ENCODE data around the gene MBTD1. TPM values are rescaled to one million over a fixed set of nuclear protein-coding genes. Genes with fewer than 3 reads are reported as not detected.
A peak's percentile ranks its signal among the peaks of the same experiment; 100 is the strongest.

Gene MBTD1
- total and polyA plus RNA-seq, 10 of the 15 experiments (the other 5 are each of a cell fraction or from before 2014, with no cell fraction given): 1.3 to 16.7 (median 9.5) TPM

DNA sequence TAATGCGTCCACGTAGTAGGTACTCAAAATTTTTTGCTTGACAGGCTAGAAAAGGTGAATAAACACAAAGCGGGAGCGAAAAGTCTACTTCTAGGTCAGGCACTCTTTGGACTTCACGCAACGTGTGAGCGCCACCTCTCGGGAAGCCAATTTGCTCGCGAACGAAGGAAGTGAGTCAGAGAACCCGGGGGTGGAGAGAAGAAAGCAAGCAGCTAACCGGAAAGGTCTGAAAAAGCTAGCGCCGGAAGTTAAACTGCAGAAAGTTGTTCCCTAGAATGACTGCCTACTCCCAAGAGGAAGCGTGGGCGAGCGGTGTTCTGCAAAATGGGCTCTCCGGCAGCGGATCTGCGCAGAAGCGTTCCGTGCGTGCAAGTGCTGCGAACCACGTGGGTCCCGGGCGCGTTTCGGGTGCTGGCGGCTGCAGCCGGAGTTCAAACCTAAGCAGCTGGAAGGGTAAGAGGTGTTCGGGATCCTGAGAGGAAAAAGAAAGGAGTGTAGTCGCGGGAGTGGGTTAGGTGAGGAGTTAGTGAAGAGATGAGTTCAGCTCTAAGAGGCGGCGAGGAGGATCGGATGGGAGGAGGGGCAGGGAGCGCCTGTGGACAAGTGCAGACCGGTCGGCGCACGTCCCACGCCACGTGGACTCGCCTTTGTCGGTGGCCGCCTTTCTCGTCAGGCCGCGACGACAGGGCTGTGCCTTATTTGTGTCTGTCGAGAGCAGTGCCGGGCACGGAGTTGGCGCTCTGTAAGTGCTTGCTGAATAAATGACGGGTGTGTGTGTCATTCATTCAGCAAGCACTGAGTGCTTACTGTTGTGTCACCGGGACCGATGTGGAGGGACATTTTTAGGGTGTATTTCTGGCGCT is 106.4 kb downstream of the MBTD1 start, which contains the start of gene NME1 (continued):
- TF ChIP-seq, protein P1, sequence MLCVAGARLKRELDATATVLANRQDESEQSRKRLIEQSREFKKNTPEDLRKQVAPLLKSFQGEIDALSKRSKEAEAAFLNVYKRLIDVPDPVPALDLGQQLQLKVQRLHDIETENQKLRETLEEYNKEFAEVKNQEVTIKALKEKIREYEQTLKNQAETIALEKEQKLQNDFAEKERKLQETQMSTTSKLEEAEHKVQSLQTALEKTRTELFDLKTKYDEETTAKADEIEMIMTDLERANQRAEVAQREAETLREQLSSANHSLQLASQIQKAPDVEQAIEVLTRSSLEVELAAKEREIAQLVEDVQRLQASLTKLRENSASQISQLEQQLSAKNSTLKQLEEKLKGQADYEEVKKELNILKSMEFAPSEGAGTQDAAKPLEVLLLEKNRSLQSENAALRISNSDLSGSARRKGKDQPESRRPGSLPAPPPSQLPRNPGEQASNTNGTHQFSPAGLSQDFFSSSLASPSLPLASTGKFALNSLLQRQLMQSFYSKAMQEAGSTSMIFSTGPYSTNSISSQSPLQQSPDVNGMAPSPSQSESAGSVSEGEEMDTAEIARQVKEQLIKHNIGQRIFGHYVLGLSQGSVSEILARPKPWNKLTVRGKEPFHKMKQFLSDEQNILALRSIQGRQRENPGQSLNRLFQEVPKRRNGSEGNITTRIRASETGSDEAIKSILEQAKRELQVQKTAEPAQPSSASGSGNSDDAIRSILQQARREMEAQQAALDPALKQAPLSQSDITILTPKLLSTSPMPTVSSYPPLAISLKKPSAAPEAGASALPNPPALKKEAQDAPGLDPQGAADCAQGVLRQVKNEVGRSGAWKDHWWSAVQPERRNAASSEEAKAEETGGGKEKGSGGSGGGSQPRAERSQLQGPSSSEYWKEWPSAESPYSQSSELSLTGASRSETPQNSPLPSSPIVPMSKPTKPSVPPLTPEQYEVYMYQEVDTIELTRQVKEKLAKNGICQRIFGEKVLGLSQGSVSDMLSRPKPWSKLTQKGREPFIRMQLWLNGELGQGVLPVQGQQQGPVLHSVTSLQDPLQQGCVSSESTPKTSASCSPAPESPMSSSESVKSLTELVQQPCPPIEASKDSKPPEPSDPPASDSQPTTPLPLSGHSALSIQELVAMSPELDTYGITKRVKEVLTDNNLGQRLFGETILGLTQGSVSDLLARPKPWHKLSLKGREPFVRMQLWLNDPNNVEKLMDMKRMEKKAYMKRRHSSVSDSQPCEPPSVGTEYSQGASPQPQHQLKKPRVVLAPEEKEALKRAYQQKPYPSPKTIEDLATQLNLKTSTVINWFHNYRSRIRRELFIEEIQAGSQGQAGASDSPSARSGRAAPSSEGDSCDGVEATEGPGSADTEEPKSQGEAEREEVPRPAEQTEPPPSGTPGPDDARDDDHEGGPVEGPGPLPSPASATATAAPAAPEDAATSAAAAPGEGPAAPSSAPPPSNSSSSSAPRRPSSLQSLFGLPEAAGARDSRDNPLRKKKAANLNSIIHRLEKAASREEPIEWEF (IDR thresholded peaks at IDR 0.05; ENCODE audit: insufficient replicate concordance, low read depth, low read length): no peak
- TF ChIP-seq RAD51 (IDR thresholded peaks at IDR 0.05) (peak; percentile 95), PML (IDR thresholded peaks at IDR 0.05; ENCODE audit: low read length) (peak; percentile 80; the same call in 1 of the 2 replicates), ETV6 (conservative IDR thresholded peaks at IDR 0.05 in 1 of 2, IDR thresholded peaks at IDR 0.05 in 1 of 2; ENCODE audit: borderline replicate concordance in 1 of 2, low read depth in 1 of 2) (peak in 1 of 2 experiments; percentile 81; a peak in 2 of 4 replicates), BACH1 (IDR thresholded peaks at IDR 0.05; ENCODE audit: borderline replicate concordance) (peak; percentile 79), POU2F2 (IDR thresholded peaks at IDR 0.05; ENCODE audit: borderline replicate concordance, low read depth, low read length) (peak; percentile 98), ZNF274 (IDR thresholded peaks at IDR 0.05; ENCODE audit: insufficient read depth, insufficient read length) (no peak), LARP7 (IDR thresholded peaks at IDR 0.05) (peak; percentile 94), RB1 (IDR thresholded peaks at IDR 0.05; ENCODE audit: borderline replicate concordance) (peak; percentile 98; the same call in 1 of the 2 replicates), IKZF1 (conservative IDR thresholded peaks at IDR 0.05) (peak; percentile 97), TAF1 (IDR thresholded peaks at IDR 0.05; ENCODE audit: borderline replicate concordance, low read depth, low read length) (peak; percentile 96)
- TF ChIP-seq, protein P2, sequence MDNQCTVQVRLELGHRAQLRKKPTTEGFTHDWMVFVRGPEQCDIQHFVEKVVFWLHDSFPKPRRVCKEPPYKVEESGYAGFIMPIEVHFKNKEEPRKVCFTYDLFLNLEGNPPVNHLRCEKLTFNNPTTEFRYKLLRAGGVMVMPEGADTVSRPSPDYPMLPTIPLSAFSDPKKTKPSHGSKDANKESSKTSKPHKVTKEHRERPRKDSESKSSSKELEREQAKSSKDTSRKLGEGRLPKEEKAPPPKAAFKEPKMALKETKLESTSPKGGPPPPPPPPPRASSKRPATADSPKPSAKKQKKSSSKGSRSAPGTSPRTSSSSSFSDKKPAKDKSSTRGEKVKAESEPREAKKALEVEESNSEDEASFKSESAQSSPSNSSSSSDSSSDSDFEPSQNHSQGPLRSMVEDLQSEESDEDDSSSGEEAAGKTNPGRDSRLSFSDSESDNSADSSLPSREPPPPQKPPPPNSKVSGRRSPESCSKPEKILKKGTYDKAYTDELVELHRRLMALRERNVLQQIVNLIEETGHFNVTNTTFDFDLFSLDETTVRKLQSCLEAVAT (IDR thresholded peaks at IDR 0.05): peak; percentile 83
- TF ChIP-seq, protein P3, sequence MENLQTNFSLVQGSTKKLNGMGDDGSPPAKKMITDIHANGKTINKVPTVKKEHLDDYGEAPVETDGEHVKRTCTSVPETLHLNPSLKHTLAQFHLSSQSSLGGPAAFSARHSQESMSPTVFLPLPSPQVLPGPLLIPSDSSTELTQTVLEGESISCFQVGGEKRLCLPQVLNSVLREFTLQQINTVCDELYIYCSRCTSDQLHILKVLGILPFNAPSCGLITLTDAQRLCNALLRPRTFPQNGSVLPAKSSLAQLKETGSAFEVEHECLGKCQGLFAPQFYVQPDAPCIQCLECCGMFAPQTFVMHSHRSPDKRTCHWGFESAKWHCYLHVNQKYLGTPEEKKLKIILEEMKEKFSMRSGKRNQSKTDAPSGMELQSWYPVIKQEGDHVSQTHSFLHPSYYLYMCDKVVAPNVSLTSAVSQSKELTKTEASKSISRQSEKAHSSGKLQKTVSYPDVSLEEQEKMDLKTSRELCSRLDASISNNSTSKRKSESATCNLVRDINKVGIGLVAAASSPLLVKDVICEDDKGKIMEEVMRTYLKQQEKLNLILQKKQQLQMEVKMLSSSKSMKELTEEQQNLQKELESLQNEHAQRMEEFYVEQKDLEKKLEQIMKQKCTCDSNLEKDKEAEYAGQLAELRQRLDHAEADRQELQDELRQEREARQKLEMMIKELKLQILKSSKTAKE (IDR thresholded peaks at IDR 0.05; ENCODE audit: low read depth, poor library complexity, severe bottlenecking): no peak
- TF ChIP-seq, protein P4, sequence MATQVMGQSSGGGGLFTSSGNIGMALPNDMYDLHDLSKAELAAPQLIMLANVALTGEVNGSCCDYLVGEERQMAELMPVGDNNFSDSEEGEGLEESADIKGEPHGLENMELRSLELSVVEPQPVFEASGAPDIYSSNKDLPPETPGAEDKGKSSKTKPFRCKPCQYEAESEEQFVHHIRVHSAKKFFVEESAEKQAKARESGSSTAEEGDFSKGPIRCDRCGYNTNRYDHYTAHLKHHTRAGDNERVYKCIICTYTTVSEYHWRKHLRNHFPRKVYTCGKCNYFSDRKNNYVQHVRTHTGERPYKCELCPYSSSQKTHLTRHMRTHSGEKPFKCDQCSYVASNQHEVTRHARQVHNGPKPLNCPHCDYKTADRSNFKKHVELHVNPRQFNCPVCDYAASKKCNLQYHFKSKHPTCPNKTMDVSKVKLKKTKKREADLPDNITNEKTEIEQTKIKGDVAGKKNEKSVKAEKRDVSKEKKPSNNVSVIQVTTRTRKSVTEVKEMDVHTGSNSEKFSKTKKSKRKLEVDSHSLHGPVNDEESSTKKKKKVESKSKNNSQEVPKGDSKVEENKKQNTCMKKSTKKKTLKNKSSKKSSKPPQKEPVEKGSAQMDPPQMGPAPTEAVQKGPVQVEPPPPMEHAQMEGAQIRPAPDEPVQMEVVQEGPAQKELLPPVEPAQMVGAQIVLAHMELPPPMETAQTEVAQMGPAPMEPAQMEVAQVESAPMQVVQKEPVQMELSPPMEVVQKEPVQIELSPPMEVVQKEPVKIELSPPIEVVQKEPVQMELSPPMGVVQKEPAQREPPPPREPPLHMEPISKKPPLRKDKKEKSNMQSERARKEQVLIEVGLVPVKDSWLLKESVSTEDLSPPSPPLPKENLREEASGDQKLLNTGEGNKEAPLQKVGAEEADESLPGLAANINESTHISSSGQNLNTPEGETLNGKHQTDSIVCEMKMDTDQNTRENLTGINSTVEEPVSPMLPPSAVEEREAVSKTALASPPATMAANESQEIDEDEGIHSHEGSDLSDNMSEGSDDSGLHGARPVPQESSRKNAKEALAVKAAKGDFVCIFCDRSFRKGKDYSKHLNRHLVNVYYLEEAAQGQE (IDR thresholded peaks at IDR 0.05; ENCODE audit: low read depth, low read length): no peak
- TF ChIP-seq, protein P5, sequence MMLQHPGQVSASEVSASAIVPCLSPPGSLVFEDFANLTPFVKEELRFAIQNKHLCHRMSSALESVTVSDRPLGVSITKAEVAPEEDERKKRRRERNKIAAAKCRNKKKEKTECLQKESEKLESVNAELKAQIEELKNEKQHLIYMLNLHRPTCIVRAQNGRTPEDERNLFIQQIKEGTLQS (IDR thresholded peaks at IDR 0.05; ENCODE audit: borderline replicate concordance, extremely low read depth, low read depth, low read length): peak; percentile 51; the same call in 1 of the 2 replicates

Measured in GM12878 (cell line).